Hematopoietic multipotent progenitor cell treated with erythropoietin and hydrocortisone succinate and interleukin-3 and kit ligand, for 17 days (in vitro differentiated cells): ENCODE data around the gene CCDC27.

ENCODE experiments used
- DNase-seq: peaks from one replicate; pipeline ENCODE4 v3.0.0-alpha.2; 2015; ENCODE audit warnings: low spot score

The CCDC27 gene

DNA sequence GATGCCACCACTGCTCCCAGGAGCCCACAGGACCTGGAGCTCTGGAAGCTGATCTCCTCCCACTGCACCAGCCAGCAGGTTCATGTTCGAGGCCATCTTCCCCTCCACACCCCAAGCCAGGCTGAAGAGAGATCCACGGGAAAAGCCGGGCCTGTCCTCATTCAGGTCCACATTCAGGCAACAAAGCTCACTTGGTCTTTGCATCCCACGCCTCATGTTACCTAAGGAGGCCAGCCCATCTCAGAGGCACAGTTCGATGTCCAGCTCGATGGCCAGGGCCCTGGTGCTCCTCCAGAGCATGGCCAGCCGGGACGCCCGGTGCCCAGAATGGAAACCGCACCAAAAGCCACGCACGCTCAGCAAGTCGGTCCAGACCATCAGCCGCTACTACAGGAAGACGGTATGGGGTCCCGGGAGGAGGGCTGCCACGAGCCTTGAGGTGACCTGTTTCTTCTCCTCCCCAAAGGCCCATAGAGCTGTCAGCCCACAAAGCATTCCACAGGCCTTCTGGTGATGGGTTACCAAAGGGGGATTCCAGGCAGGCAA lies at the start of gene CCDC27:
CCDC27 (plus strand) TSS at position 51 of the 546 bp plus-strand sequence; CDS start at position 83, 32 bp downstream.
- no peak for DNase-seq

DNA sequence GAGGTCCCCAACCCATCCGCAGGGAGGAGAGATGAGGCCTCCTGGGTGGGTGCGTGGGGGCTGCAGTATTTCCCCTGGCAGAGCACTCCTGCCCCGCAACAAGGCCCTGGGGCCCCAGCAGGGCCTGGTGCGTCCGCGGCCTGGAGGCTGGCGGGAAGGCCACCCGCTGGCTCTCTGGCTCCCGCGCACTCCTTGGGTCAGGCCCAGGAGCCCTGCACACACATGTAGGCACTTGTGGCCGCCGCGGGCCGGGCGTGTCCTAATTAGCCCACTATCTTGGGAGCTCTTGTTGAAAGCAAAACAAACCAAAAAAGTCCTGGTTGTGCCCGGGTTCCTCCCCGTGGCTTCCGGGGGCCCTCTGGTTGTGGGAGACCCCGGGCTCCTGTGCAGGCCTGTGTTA lies 49.7 kb upstream of the CCDC27 start:
- no peak for DNase-seq

DNA sequence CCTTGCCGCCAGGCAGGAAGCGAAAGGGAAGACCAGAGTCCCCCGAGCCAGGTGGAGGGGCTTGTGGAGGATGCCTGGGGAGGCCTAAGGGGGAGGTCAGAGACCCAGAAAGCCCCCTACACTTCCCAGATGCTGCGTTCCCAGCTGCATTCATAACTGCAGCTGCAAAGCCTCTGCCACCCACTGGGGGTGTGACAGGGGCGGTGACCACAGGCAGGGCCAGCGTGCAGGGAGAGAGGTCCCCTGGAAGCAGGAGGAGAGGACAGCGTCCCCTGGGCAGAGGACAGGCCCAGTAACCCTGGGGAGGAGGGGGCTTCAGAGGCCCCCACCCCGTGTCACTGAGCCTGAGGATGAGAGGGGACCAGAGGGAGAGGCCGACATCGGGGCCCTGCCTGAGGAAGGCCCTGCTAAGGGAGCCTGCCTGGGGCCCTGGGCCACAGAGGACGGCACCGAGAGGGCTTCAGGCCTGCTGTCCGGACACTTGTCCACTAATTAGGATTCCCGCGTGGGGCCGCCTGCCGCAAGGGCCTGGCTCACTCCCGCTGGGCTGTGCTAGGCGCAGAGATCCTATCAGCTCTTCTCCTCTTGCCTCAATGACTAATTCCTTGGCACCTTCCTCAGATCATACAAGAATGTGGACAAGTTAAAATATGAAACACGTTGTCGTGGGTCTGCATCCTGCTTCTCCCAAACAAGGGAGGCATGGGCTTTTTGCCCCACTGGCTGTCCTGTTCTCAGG lies 49.1 kb upstream of the CCDC27 start:
- DNase-seq: no peak

DNA sequence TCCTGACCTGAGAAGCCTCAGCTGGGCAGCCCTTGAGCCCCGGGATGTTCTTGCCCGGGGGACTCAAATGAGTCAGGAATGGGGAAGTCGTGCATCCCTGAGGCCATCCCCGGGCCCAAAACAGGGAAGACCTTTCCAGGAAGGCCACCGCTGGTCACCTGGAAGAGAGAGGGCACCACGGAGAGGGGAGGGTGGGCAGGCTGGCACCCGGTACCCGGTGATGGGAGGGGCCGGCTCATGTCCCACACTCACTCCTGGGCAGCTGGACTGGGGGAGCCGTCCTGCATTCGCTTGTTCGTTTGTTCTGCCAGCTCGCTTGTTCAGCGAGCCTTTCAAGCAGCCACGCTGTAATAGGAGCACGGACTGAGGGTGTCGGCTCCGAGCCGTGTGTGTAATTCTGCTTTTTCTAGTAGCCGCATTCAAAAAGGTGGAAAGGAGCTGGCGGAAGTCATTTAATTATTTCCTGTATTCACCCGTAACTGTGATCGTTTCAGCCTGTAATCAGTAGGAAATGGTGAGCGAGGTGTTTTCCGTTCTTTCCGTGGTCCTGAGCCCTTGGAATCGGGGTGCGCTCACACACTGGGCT lies 48.4 kb upstream of the CCDC27 start:
- no peak for DNase-seq

DNA sequence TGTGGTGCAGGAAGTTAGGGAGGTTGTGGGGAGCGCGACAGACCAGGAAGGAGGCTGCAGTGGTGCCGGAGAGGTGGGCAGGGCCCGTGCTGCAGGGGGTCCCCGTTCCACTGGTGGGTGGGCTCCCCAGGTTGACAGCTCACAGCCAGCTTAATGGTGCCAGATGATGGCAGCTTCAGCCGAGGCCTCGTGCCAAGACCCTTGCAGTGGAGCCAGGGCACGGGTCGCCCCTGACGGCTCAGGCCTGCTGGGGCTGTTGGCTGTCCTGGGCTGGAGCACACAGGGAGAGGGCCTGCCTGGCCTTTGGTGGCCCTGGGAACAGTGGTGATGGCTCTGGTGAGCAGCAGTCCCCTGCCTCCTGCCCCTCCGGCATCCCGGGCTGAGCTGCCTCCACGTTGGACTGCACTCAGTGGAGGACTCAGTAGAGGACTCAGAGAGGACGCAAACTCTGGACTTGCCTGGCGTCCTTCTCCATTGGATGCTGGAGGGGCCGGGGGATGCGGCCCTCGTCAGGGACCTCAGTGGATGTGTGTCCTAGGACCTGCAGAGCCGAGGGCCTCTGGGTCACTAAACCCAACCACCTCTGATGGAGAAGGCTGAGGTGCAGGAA lies 46.8 kb upstream of the CCDC27 start:
- no peak for DNase-seq

DNA sequence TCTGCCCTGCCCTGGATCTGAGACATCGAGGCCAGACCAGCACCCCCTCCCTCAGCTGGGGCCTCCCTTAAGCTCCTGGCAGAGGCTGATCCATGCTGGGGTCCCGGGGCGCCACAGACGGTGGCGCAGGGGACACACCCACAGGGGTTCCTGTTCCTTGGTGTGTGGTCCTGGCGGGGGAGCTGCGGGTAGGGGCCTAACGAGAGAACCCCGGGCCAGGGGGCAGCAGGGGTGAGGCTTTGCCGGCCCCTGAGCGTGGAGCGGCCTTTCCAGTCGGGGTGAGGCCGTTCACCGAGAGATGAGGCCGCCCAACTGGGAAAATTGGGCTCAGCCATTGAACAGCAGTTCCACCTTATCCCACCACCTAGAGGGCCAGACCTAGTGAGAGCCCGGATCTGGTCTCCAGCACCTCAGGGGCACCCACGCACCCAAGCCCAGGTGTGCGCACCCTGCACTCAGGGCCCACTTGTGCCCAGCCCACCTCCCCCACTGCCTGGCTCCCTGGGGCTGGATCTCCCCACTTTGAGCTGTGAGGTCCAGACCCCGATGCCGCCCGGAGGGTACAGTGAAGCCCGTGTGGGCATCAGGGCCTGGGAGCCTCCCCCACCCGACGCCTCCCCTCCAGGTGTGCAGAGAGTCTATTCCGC lies 45.5 kb upstream of the CCDC27 start:
- DNase-seq: no peak

DNA sequence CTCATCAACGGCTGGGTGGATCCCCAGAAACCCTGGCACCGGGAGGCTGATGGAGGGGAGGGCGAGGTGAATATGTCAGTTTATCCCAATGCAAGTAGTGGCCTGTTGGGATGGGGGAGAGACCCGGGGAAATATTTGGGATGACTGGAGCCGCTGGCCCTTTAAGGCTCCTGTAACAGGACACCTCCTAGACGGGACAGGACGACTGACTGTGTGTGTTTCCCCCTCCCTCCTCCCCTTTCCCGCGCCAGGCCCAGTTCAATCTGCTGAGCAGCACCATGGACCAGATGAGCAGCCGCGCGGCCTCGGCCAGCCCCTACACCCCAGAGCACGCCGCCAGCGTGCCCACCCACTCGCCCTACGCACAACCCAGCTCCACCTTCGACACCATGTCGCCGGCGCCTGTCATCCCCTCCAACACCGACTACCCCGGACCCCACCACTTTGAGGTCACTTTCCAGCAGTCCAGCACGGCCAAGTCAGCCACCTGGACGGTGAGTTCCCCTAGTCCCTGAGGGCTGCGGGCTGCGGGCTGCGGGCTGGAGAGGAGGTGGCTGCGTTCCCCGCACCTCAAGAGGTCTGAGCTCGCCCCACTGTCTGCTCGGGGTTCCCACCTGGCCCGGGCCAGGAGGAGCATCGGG lies 44.8 kb upstream of the CCDC27 start:
- no peak for DNase-seq

DNA sequence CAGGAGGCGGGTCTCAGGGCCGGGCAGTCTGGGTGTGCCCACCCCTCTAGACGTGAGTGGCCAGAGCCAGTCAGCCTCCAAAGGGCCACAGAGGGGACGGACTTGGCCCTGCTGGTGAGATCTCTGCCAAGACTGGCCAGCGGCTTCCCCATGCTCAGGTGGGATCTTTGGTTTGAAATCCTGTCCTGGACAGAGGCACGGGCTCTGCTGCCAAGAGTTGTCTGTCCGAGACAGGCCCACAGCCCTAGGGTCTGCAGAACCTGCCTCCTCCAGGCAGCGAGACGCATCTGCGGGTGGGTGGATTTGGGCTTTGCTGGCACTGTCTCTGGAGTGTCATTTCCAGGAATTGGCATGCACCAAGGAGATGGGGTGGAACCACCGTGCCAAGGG lies 44.3 kb upstream of the CCDC27 start:
- DNase-seq: no peak

DNA sequence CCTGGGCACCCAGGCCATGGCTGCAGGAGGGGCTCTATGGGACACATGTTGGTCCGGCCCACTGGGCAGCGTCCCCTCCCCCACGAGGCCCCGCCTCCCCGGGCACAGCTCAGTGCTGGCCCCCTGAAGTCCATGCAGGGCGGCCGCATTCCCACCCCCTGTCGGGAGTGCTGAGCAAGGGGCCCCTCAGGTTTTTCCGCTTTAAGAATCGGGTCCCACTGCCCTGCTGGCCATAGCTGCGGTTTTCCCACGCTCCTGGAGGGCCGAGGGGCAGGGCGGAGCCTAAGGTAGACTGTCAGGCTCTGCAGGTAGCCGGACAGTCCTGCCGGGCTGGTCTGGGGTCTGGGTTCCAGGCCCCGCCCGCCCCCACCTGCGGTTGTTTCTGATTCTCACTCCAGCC lies 43.5 kb upstream of the CCDC27 start:
- DNase-seq: no peak

DNA sequence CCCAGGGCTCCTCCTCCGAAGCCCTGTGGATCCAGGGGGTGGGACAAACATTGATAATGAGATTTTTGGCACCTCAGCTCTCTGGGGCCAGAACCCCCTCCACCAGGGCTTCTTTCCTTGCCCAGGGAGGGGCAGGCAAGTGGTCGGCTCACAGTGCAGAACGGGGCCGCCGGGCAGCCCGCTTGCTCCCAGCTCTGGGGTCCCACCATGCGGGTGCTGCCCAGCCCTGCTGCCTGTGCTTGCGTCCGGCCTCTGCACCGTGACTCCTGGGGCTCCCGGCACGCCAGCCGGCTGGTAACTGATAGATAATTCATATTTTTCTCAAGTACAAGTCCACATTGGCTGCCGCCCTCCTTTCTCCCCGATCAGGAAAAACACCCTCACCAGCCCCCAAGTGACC lies 42.0 kb upstream of the CCDC27 start:
- no peak for DNase-seq

DNA sequence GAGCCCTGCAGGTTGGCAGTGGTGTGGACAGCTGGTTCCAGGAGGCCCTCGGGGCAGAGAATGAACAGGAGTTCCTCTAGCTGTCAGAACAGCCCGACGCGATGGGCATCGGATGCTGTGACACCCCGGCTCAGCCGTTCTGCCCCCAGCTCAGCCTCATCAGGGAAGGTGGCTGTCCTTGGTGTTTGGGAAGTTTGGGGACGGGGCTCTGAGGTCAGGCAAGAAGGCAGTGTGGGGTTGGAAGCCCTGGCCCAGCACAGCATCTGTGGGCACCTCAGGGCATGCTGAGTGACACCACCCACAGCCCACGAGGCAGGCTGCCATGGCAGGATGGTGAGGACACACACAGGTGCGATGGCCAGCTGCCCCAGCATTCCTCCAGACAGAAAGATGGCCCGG lies 40.9 kb upstream of the CCDC27 start:
- DNase-seq: no peak

DNA sequence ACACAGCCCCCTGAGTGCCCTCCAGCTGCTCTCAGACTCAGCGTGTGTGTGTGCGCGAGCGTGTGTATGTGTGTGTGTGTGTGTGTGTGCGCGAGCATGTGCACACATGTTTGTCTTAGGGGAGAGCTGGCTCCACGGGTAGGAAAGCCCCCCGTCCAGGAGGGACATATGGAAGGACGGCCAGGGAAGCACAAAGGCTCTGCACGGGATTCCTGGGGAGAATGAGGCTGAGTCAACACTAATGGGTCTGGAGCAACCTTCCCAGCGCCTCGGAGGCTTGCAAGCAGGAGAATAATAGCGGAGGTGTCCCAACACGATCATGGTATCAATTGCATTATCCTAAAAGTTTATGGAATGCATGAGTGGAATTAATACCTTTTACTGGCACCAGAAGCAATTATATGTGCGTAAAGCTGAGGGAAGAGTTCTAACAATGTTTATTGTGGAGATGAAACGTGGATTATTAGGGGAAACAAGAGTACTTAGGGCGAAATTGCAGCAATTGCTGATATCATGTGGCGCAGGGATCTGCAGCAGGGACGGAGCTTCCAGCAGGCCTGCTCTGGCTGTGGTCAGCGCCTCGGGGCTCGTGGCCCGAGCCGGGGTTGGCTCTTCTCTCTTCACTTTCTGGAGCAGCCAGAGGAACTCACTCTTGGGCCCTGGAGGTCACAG lies 40.3 kb upstream of the CCDC27 start:
- no peak for DNase-seq

DNA sequence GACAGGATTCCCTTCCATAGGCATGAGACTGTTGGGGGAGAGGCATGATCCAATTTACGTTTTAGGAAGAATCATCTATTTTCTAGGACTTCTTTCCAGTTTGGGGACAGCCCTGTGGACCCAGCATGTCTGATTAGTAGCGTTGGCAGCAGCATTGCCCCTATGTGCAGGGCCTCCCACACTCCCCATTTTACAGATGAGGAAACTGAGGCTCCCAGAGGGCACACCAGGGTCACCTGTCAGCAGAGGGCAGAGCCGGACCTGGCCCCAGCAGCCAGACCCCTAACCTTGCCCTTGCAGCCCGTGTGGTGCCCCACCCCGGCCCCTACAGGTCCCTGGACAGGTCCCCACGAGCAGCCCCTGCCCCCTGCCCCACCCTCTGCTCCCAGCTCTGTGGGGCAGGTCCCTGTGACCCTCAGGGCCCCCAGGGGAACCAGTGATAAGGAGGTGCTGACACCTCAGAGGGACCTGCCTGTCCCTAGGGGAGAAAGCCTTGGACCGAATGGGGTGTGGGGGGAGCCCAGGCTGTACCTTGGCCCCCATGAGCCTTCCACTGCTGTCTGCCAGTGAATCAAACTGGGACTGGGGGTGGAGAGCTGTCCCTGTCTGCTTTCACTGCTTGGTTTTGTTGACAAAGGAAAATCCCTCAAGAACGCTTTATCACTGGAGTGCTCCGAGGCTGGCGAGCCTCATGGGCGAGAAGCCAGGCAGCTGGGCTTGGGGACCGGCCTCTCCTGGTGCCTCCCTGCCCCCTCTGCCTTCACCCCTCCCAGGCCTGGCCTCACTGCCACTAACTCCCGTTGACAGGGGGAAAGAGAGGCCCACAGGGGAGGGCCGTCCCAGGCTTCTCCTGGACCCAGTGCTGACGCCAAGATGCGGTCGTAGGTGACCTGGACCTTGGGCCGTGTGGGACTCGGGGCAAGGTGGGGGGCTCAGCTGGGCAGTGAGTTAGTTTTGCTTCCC lies 39.4 kb upstream of the CCDC27 start:
- no peak for DNase-seq

DNA sequence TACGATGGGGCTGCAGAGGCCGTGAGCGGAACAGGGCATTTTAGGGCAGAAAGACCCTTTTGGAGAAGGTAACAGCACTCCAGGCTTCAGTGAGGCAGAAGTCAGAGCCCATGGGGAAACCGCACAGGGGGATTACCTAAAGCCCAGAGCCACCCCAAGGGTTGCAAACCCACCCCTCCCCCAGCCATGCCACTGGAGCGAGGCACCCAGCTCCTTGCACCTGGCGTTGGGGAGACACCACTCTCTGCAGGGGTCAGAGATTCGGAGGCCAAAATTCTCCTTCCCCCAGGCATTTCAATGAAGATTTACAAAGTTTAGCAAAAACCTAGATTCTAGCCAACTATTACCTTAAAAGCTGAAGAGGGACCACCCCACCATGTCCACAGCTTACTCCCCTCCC lies 38.4 kb upstream of the CCDC27 start:
- DNase-seq: no peak

DNA sequence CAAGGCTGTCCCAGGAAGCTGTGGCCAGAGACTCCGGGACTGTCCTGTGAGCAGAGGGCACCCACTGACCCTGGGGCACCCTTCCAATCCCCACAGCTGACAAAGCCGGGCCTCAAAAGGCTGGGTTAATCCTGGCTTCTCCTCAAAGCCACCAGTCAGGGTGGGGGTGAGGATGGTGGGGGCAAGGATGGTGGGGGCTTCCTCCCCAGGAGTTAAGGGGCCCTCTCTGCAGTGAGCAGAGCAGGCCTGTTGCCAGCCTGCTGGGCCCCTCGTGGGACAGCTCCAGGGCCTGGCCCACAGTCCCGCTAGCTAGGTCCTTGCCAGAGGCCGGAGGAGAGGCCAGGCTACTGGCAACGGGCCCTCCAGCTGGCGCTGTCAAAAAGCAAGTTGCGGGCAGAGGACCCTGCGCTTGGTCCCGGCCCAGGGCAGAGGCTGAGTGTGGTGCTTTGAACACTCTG lies 37.9 kb upstream of the CCDC27 start:
- no peak for DNase-seq

DNA sequence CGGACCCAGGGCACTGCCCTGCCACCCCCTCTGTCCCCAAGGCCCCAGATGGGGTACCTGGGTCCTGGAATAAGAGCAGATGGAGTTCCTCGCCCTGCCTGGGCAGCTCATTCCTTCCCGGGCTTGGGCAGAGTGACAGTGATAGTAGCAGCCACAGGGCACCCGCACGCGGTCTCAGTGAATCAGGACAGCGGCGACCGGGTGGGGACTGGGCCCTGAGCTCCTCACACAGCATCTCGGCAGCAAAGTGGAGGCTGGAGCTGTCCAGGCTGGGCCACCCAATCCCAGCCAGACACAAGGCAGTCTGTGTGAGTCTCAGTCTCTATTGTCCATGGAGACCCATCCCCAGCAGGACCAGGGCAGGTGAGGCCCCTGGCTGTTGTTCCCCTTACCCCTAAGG lies 37.4 kb upstream of the CCDC27 start:
- DNase-seq: no peak

DNA sequence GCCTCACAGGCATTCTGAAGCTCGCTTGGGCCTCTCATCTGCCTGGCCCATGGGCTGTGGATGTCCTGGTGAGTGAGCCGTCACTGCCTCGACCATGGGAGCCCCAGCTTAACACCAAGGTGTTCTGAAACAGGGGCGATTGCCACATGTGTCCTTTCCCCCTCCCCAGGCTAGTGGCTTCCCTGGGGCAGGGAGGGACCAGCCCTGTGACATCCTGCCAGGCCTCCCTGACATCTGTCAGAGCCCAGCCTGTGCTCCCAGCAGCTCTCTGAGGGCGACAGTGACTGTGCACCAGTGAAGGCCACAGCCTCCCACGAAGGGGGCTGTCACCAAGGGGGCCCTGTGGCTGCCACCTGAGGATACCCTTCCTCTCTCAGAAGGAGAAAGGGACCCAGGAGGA lies 35.9 kb upstream of the CCDC27 start:
- DNase-seq: no peak

DNA sequence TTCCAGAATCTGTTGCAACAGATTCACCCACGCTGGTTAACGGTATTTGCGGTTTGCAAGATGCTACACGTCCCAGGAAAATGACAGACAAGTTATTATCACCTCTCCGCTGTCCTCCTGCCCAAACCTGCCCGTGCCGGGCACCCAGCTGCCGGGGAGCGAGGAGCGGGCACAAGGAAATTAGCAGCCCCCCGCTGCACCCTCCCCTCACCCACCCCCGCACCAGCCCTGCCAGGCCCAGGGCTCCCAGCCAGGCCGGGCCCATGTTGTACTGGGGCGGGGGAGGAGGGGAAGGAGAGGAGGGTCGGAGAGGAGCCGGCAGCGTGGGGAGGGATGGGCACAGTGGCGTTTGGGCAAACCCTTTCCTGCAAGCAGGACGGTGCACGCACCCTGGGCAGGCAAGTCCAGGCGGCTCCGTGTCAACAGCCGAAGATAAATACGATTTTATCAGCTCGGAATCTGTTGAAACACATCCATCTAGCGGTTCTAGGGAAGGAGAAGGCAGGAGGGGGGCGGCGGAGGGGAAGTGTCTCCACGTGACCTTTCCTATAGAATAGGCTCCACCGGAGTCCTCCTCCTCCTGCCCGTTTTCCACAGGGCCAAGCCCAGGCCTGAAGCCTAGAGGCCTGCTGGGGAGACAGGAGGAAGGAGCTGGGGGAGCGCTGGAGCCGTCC lies 35.1 kb upstream of the CCDC27 start:
- no peak for DNase-seq

DNA sequence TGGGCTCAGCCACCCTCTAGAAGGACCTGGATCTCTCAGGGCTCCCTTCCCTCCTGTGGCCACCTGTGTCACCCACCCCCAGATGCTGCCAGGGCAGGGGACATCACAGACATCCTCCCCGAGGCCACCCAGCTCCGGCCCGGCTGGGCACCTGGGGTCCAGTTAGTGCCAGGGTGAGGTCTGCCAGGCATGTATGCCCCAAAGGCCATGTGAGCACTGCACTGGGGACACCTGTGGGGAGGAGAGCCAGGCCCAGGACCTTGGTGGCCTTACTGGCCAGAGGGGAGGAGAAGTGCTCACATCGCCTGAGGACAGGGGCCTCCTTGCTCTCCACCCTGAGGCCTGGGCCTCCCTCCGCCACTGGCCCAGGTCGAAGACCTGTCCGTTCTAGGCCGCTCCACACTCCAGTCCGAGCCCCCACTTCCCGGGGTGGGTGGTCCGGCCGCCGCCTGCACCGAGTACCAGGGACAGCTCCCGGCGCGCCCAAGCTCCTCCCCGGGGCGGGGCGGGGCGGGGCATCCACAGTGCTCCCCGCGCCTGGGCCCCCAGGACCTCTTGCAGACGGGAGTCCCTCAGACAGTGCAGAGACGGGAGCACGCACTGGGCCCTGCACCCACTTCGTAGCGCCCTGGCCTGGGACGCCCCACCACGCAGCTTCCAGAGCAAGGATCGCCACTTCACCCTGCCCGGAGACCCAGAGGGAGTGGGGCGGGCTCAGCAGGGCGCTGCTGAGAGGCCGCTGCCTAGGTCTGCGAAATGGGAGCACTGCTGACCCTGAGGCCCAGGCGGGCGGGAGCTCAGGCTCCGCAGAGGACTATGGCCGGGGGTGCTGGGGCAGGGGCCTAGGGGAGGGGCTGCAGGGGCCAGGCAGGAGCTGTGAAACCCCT lies 34.3 kb upstream of the CCDC27 start:
- no peak for DNase-seq
